ENCODE results near the gene RTBDN. TPM values are rescaled to one million over a fixed set of nuclear protein-coding genes. Genes with fewer than 3 reads are reported as not detected.

The RTBDN gene
- total and polyA plus RNA-seq, 10 of the 15 experiments (the other 5 are each of a cell fraction or from before 2014, with no cell fraction given), result 0.45 TPM; not detected in 9

- TF ChIP-seq E2F4 (IDR thresholded peaks at IDR 0.05; ENCODE audit: low read depth, low read length) (0 out of 2 replicates have a peak, but pooled peaks have one; percentile 23), POLR2AphosphoS5 (IDR thresholded peaks at IDR 0.05; ENCODE audit: low read length) (peak; percentile 100), SMAD5 (IDR thresholded peaks at IDR 0.05; ENCODE audit: low read depth) (peak; percentile 100), MAX (IDR thresholded peaks at IDR 0.05; ENCODE audit: low read depth, low read length) (no peak), ZNF592 (IDR thresholded peaks at IDR 0.05) (peak; percentile 75), ZNF207 (IDR thresholded peaks at IDR 0.05; ENCODE audit: borderline replicate concordance) (peak; percentile 72; the same call in 1 of the 2 replicates), TBL1XR1 (IDR thresholded peaks at IDR 0.05; ENCODE audit: low read depth, low read length) (peak; percentile 90), MEF2B (IDR thresholded peaks at IDR 0.05; ENCODE audit: partially characterized antibody, poor library complexity, severe bottlenecking) (peak; percentile 51), RFX5 (IDR thresholded peaks at IDR 0.05; ENCODE audit: low read depth, low read length) (0 out of 2 replicates have a peak, but pooled peaks have one; percentile 32), CUX1 (IDR thresholded peaks at IDR 0.05; ENCODE audit: insufficient replicate concordance, low read depth, low read length) (peak; percentile 39), ZNF687 (IDR thresholded peaks at IDR 0.05) (peak; percentile 100), ZNF217 (IDR thresholded peaks at IDR 0.05) (no peak), CBFB (IDR thresholded peaks at IDR 0.05; ENCODE audit: low read depth) (peak; percentile 99), TCF3 (IDR thresholded peaks at IDR 0.05; ENCODE audit: borderline replicate concordance, insufficient read depth, low read depth, low read length) (peak; percentile 98)
Observed at GRCh38 chr19:12791345-12792050, 42.9 kb downstream of the RTBDN start, which contains the start of gene JUNB (continued).
